Measurements from ENCODE around the gene MYADM. TPM values are rescaled to one million over a fixed set of nuclear protein-coding genes. Genes with fewer than 3 reads are reported as not detected.
A peak's percentile ranks its signal among the peaks of the same experiment; 100 is the strongest.

The MYADM gene
- total and polyA plus RNA-seq, 11 donors, result 75.9 to 201 (median 158) TPM

DNA sequence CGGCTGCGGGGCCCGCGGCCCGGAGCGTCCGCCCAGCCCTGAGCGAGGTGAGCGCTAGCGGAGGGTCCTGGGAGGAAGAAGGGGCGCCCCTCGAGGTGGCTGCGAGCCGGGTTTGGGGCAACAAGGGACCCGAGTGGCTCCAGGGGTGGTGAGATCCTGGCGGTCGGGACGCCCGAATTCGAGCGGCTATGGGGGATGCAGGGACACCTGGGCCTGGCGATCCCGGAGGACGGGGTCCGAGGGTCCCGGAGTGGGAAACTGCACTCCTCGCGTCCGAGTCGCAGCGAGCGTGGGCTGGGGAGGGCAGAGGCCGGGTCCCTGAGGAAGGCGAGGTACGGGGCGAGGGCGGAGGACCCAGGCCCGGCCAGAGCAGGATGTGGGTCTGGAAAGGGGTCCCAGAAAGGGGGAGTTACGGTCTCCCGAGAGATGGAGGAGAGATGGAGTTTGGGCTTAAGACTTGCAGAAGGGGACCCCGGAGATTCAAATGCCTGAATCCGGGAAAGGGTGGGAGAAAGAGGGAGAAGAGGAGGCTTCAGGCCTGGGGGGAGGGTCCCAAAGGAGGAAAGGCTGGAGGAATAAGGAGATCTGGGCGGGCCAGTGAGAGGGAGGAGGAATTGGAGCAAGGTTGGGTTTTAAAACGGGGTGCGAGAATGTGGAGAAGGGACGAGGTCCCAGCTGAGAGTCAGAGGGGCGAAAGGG, 41.9 kb downstream of the MYADM start:
- no peak for DNase-seq
- TF ChIP-seq, protein P1, sequence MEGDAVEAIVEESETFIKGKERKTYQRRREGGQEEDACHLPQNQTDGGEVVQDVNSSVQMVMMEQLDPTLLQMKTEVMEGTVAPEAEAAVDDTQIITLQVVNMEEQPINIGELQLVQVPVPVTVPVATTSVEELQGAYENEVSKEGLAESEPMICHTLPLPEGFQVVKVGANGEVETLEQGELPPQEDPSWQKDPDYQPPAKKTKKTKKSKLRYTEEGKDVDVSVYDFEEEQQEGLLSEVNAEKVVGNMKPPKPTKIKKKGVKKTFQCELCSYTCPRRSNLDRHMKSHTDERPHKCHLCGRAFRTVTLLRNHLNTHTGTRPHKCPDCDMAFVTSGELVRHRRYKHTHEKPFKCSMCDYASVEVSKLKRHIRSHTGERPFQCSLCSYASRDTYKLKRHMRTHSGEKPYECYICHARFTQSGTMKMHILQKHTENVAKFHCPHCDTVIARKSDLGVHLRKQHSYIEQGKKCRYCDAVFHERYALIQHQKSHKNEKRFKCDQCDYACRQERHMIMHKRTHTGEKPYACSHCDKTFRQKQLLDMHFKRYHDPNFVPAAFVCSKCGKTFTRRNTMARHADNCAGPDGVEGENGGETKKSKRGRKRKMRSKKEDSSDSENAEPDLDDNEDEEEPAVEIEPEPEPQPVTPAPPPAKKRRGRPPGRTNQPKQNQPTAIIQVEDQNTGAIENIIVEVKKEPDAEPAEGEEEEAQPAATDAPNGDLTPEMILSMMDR (IDR thresholded peaks at IDR 0.05), result no peak

DNA sequence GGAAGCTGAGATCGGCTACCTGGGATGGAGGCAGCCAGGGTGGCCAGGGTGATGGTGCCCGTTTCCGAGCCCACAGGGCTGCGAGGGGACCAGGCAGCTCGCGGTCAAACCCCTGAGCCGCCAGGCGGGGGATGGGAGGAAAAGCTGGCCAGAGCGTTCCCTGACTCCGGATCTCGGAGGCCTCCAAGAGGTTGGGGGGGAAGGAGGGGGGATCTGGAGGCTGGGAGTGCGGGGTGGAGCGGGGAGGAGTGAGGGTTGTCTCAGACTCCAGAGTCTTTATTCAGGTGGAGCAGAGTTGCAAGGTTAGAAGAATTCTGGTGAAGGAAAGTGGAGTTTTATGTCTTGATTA, 42.5 kb downstream of the MYADM start:
- no peak for TF ChIP-seq POLR2A (IDR thresholded peaks at IDR 0.05)
- TF ChIP-seq, protein P1 (IDR thresholded peaks at IDR 0.05), result no peak
- no peaks in the 10 kb centered on the region for H3K36me3 ChIP-seq
- H3K9me3 ChIP-seq, result no peaks in the 10 kb centered on the region
- H3K4me1 ChIP-seq, result peaks cover 0 to 24% (median 5%) of the 10 kb centered on the region in 12 donors
- no peak overlapping the region for H3K27ac ChIP-seq
- H3K4me3 ChIP-seq, result no peak overlapping the region
- ATAC-seq (no peak), DNase-seq (no peak)
- intact Hi-C loops (cut with DNase I), result no loop called here
- H3K27me3 ChIP-seq, result peaks cover 32 to 89% (median 71%) of the 10 kb centered on the region in 9 donors
- WGBS, 4 donors, result 0 to 4% (median 2%) methylated on average over 13 of the region's 13 CpGs

More for the DNA sequence above, 41.9 kb downstream of the MYADM start:
- intact Hi-C loops (cut with DNase I), result loop anchor here in 8 of 10 donors (5.0 kb wide), 1 partner anchor 113 kb away; no protein-coding TSS in a partner anchor
- Histone ChIP-seq H3K36me3 (no peaks in the 10 kb centered on the region), H3K27ac (no peak overlapping the region), H3K27me3 (peaks cover 32 to 86% (median 72%) of the 10 kb centered on the region in 9 donors), H3K9me3 (no peaks in the 10 kb centered on the region), H3K4me3 (no peak overlapping the region), H3K4me1 (peaks cover 0 to 24% (median 5%) of the 10 kb centered on the region in 12 donors)
- 1 to 2% (median 1%) methylated on average over 27 to 47 of the region's 47 CpGs for WGBS, 4 donors
- no peak for ATAC-seq

DNA sequence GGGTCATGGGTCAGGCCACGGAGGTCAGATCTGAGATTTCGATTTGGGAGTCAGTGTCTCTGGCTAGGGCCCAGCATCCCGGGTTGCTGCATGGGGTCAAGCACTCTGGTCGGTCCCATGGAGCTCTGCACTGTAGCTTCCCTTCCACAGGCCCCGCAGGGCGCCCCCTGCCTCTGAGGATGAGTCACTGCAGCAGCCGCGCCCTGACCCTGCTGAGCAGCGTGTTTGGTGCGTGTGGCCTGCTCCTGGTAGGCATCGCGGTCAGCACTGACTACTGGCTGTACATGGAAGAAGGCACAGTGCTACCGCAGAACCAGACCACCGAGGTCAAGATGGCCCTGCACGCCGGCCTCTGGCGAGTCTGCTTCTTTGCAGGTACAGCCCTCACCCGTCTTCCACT, 45.0 kb downstream of the MYADM start:
- H3K4me1 ChIP-seq, result peaks cover 0 to 18% (median 4%) of the 10 kb centered on the region in 12 donors
- DNase-seq, result no peak
- peaks cover 19 to 72% (median 53%) of the 10 kb centered on the region in 9 donors for H3K27me3 ChIP-seq
- H3K9me3 ChIP-seq, result no peaks in the 10 kb centered on the region
- no peaks in the 10 kb centered on the region for H3K36me3 ChIP-seq
- H3K27ac ChIP-seq, result no peak overlapping the region
- TF ChIP-seq POLR2A (IDR thresholded peaks at IDR 0.05), result no peak
- TF ChIP-seq, protein P1 (IDR thresholded peaks at IDR 0.05), result peak in 4 of 12 donors; percentile 9 to 15 (median 12)
- no peak overlapping the region for H3K4me3 ChIP-seq
- intact Hi-C loops (cut with DNase I), result no loop called here
- 64 to 90% (median 73%) methylated on average over 5 to 18 of the region's 18 CpGs for WGBS, 4 donors
- ATAC-seq, result no peak

GRCh38 chr19:53915000-53915399, 47.3 kb downstream of the MYADM start:
- no peak for ATAC-seq
- H3K27me3 ChIP-seq, result peaks cover 4 to 50% (median 32%) of the 10 kb centered on the region in 9 donors
- H3K36me3 ChIP-seq, result no peaks in the 10 kb centered on the region
- H3K27ac ChIP-seq, result no peak overlapping the region
- no peak overlapping the region for H3K4me3 ChIP-seq
- no peak for DNase-seq
- H3K9me3 ChIP-seq, result no peaks in the 10 kb centered on the region
- 59 to 63% (median 61%) methylated on average over 8 of the region's 8 CpGs for whole genome bisulfite sequencing, 4 donors
- intact Hi-C loops (cut with DNase I), result no loop called here
- no peak for TF ChIP-seq POLR2A (IDR thresholded peaks at IDR 0.05)
- TF ChIP-seq, protein P1 (IDR thresholded peaks at IDR 0.05), result no peak
- no peaks in the 10 kb centered on the region for H3K4me1 ChIP-seq

All from heart left ventricle (tissue), 16 donors.